Measurements from ENCODE around the gene USP17L22.
"Not testable (repeated sequence)": the region's sequence is repeated elsewhere in the genome, so short reads cannot be mapped to it uniquely, and the experiment has no call there.

GRCh38 chr4:9243579-9243978, 23.8 kb upstream of the USP17L22 start, which contains the start of gene USP17L17:
- not testable (repeated sequence) for TF ChIP-seq POLR2A (IDR thresholded peaks at IDR 0.05; ENCODE audit: low read length); GATA1 (IDR thresholded peaks at IDR 0.05; ENCODE audit: low read depth, low read length)

All from erythroblast (primary cell).